ENCODE measurements around the gene GNA14. TPM values are rescaled to one million over a fixed set of nuclear protein-coding genes. Genes with fewer than 3 reads are reported as not detected.

The GNA14 gene
- total RNA-seq, 4 donors from 2014 or later, result 13.9 to 26.3 (median 19.9) TPM

DNA sequence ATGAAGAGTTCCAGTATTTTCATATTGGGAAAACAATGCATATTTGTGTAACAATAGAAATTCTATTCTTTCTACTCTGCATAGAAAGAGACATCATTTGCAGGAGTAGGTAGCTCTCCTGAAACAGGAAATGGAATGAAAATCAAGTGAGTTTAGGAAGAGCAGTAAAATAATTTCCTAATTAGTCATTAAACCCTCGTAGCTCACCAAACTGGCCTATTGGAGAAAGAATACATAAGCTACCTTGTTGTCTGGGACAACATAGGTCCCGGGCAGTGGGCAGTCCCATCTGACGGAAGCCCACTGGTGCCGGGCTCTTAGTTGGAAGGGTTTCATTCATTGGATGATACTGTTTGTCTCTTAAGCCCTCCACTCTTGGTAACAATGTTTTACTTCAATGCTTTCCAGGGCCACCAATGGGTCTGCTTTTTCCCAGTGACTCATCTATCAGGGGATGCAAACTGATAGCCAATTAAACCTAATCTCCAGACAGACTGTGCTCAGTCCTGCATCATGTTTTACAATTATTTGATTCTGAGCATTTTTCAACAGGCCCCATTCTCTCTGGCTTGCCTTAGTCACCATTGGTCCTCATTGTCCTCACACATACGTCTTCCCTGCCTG is 46.5 kb downstream of the GNA14 start:
- DNase-seq, result no peak
- 92 to 95% methylated on average over 5 of the region's 5 CpGs for WGBS, 2 donors
- TF ChIP-seq POLR2A (IDR thresholded peaks at IDR 0.05), result no peak
- TF ChIP-seq, protein P1, sequence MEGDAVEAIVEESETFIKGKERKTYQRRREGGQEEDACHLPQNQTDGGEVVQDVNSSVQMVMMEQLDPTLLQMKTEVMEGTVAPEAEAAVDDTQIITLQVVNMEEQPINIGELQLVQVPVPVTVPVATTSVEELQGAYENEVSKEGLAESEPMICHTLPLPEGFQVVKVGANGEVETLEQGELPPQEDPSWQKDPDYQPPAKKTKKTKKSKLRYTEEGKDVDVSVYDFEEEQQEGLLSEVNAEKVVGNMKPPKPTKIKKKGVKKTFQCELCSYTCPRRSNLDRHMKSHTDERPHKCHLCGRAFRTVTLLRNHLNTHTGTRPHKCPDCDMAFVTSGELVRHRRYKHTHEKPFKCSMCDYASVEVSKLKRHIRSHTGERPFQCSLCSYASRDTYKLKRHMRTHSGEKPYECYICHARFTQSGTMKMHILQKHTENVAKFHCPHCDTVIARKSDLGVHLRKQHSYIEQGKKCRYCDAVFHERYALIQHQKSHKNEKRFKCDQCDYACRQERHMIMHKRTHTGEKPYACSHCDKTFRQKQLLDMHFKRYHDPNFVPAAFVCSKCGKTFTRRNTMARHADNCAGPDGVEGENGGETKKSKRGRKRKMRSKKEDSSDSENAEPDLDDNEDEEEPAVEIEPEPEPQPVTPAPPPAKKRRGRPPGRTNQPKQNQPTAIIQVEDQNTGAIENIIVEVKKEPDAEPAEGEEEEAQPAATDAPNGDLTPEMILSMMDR (IDR thresholded peaks at IDR 0.05), result no peak
- Histone ChIP-seq H3K36me3 (no peaks in the 10 kb centered on the region), H3K27ac (no peak overlapping the region), H3K27me3 (no peaks in the 10 kb centered on the region), H3K4me1 (peaks cover 19 to 37% of the 10 kb centered on the region in 2 donors), H3K9me3 (no peaks in the 10 kb centered on the region), H3K4me3 (replicated peaks in 1 of 3) (no peak overlapping the region)
- intact Hi-C loops (cut with DNase I), result no loop called here

DNA sequence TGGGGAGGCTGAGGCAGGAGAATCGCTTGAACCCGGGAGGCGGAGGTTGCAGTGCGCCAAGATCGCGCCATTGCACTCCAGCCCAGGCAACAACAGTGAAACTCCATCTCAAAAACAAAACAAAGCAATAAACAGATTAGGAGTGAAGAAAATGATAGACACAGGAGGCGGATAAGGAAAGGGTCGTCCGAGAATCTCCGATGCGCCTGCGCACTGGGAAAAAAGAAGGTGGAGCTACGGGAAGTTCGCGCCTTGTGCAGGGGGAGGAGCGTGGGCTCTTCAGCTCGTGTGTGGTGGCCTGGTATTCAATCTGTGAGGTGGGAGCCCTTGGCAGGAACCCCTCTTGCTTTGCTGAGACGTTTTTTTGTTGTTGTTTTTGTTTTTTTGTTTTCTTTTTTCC is 47.3 kb downstream of the GNA14 start:
- WGBS, 2 donors, result 88 to 91% methylated on average over 18 of the region's 18 CpGs
- Histone ChIP-seq H3K36me3 (no peaks in the 10 kb centered on the region), H3K4me1 (peaks cover 27 to 37% of the 10 kb centered on the region in 2 donors), H3K9me3 (no peaks in the 10 kb centered on the region), H3K27ac (no peak overlapping the region), H3K27me3 (no peaks in the 10 kb centered on the region), H3K4me3 (replicated peaks in 1 of 3) (no peak overlapping the region)
- TF ChIP-seq, protein P1 (IDR thresholded peaks at IDR 0.05), result no peak
- no peak for TF ChIP-seq POLR2A (IDR thresholded peaks at IDR 0.05)
- no peak for DNase-seq
- intact Hi-C loops (cut with DNase I), result no loop called here

DNA sequence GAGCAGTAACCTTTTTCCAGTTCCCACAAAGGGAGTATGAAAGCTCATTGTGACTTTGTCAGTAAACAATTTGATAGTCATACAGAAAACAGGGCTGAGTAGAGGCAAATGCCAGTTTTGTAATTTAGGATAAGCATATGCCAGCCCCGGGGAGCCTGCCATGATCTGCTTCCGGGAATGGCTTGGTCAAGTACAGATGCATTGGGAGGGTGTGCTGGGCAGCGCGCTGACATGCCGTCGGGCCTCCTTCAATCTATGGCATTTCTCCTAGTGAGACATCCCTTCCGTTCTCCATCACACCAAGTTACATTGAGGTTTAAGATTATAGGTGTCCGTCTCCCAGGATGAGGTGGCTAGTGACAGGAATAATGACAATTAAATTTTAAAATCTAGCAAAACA is 48.6 kb downstream of the GNA14 start:
- Histone ChIP-seq H3K36me3 (no peaks in the 10 kb centered on the region), H3K4me3 (replicated peaks in 1 of 3) (no peak overlapping the region), H3K9me3 (no peaks in the 10 kb centered on the region), H3K27ac (peak overlapping the region in 1 of 3 donors; percentile 44), H3K27me3 (no peaks in the 10 kb centered on the region), H3K4me1 (peaks cover 40% of the 10 kb centered on the region in 2 donors)
- intact Hi-C loops (cut with DNase I), result no loop called here
- 92% methylated on average over 8 of the region's 8 CpGs for WGBS, 2 donors
- TF ChIP-seq, protein P1 (IDR thresholded peaks at IDR 0.05), result no peak
- TF ChIP-seq POLR2A (IDR thresholded peaks at IDR 0.05), result no peak
- DNase-seq, result no peak

DNA sequence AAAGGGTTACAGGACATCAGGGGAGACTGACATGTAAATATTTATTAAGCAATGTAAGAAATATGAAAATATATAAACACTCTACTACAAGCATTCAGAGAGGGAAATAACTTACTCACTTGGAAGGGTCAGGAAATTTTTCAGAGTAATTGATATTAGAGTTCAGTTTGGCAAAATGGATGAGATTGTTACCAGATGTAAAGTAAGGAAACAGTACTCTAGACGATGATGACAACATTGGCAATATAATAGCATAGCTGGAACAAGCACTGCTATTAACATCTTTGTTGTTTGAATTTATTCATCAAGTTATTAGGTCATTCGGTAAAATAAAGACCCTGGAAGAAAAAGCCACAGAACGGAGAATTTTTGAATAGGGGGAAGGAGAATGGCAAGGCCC is 49.1 kb downstream of the GNA14 start:
- Histone ChIP-seq H3K4me1 (peaks cover 45% of the 10 kb centered on the region in 2 donors), H3K27ac (peak overlapping the region in 2 of 3 donors; percentile 19 to 44), H3K27me3 (no peaks in the 10 kb centered on the region), H3K9me3 (no peaks in the 10 kb centered on the region), H3K36me3 (no peaks in the 10 kb centered on the region), H3K4me3 (replicated peaks in 1 of 3) (no peak overlapping the region)
- no peak for DNase-seq
- TF ChIP-seq, protein P1 (IDR thresholded peaks at IDR 0.05), result no peak
- no peak for TF ChIP-seq POLR2A (IDR thresholded peaks at IDR 0.05)
- WGBS, 2 donors, result 74 to 80% methylated on average over 3 of the region's 3 CpGs
- intact Hi-C loops (cut with DNase I), result no loop called here

DNA sequence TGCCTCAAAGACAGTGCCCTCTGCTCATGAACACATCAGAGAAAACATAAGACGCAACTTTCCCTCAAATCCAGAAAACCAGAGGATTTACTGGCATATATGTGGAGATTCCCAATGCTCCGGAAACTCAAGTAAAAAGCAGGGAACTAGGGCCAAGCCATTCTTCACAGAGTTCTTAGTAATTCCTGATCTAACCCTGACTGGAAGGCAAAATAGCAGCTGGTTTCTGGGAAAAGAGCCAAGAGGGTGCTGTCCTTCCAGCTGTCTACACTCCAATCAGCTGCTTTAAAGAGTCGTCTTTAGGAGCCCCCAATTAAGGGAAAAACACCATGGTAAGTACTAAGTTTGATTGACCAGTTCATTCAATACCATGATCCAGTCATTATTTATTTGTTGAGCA is 49.6 kb downstream of the GNA14 start:
- Histone ChIP-seq H3K27ac (peak overlapping the region; percentile 19 to 44 (median 26)), H3K4me1 (peaks cover 48% of the 10 kb centered on the region in 2 donors), H3K36me3 (no peaks in the 10 kb centered on the region), H3K9me3 (no peaks in the 10 kb centered on the region), H3K27me3 (no peaks in the 10 kb centered on the region), H3K4me3 (replicated peaks in 1 of 3) (no peak overlapping the region)
- no peak for TF ChIP-seq POLR2A (IDR thresholded peaks at IDR 0.05)
- TF ChIP-seq, protein P1 (IDR thresholded peaks at IDR 0.05), result no peak
- WGBS, 2 donors, result 41 to 52% methylated on average over 3 of the region's 3 CpGs
- peak; percentile 13 to 22 for DNase-seq
- intact Hi-C loops (cut with DNase I), result no loop called here

Measured in thyroid gland (tissue), 4 donors.